ENCODE measurements around the gene TMA7. TPM values are rescaled to one million over a fixed set of nuclear protein-coding genes. Genes with fewer than 3 reads are reported as not detected.

The TMA7 gene
- total RNA-seq, 4 donors from 2014 or later, result 115 to 279 (median 192) TPM

GRCh38 chr3:48433472-48434118 is 6.5 kb upstream of the TMA7 start:
- H3K4me1 ChIP-seq, result peaks cover 12 to 44% (median 32%) of the 10 kb centered on the region in 4 donors
- no peaks in the 10 kb centered on the region for H3K36me3 ChIP-seq
- 30 to 63% methylated on average over 2 to 12 of the region's 12 CpGs for WGBS, 2 donors (ENCODE audit: low coverage in 1 of 2)
- peak overlapping the region in 1 of 4 donors; percentile 26 for H3K4me3 ChIP-seq
- TF ChIP-seq POLR2A (IDR thresholded peaks at IDR 0.05) (peak; percentile 50), EP300 (IDR thresholded peaks at IDR 0.05; ENCODE audit: low read depth) (no peak), POLR2AphosphoS5 (IDR thresholded peaks at IDR 0.05) (peak in 2 of 3 donors; percentile 72 to 84)
- H3K27me3 ChIP-seq, result no peaks in the 10 kb centered on the region
- DNase-seq, result peak; percentile 84
- intact Hi-C loops (cut with DNase I; ENCODE audit: low total_unique reads) (loop anchor here (10.0 kb wide), 1 partner anchor 159 kb away; no protein-coding TSS in a partner anchor), in situ Hi-C loops (cut with MboI; ENCODE audit: low pct_ligation_motif_present in 1 of 4, low pct_unique_long_range_greater_than_20kb in 1 of 4, low sequenced_read_pairs in 3 of 4) (loop anchor here in 1 of 4 donors (10.0 kb wide), 1 partner anchor 159 kb away; no protein-coding TSS in a partner anchor)
- peak overlapping the region; percentile 75 to 86 (median 80) for H3K27ac ChIP-seq
- no peaks in the 10 kb centered on the region for H3K9me3 ChIP-seq

GRCh38 chr3:48434591-48435222 is 5.3 kb upstream of the TMA7 start:
- H3K4me1 ChIP-seq, result peaks cover 19 to 54% (median 38%) of the 10 kb centered on the region in 4 donors
- peak; percentile 54 for DNase-seq
- WGBS, 2 donors (ENCODE audit: low coverage in 1 of 2), result 69% methylated on average over 15 of the region's 15 CpGs; no CpG with 5 or more reads in 1 of the 2 donors
- no peak overlapping the region for H3K4me3 ChIP-seq
- intact Hi-C loops (cut with DNase I; ENCODE audit: low total_unique reads) (loop anchor here (10.0 kb wide), 1 partner anchor 160 kb away; no protein-coding TSS in a partner anchor), in situ Hi-C loops (cut with MboI; ENCODE audit: low pct_ligation_motif_present in 1 of 4, low pct_unique_long_range_greater_than_20kb in 1 of 4, low sequenced_read_pairs in 3 of 4) (loop anchor here in 3 of 4 donors (5.0 to 10.0 kb wide), 4 partner anchors 32 to 162 kb away; no protein-coding TSS in a partner anchor)
- H3K27ac ChIP-seq, result peak overlapping the region; percentile 75 to 86 (median 80)
- H3K36me3 ChIP-seq, result no peaks in the 10 kb centered on the region
- H3K9me3 ChIP-seq, result no peaks in the 10 kb centered on the region
- TF ChIP-seq POLR2A (IDR thresholded peaks at IDR 0.05), result no peak
- TF ChIP-seq, protein P1, sequence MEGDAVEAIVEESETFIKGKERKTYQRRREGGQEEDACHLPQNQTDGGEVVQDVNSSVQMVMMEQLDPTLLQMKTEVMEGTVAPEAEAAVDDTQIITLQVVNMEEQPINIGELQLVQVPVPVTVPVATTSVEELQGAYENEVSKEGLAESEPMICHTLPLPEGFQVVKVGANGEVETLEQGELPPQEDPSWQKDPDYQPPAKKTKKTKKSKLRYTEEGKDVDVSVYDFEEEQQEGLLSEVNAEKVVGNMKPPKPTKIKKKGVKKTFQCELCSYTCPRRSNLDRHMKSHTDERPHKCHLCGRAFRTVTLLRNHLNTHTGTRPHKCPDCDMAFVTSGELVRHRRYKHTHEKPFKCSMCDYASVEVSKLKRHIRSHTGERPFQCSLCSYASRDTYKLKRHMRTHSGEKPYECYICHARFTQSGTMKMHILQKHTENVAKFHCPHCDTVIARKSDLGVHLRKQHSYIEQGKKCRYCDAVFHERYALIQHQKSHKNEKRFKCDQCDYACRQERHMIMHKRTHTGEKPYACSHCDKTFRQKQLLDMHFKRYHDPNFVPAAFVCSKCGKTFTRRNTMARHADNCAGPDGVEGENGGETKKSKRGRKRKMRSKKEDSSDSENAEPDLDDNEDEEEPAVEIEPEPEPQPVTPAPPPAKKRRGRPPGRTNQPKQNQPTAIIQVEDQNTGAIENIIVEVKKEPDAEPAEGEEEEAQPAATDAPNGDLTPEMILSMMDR (IDR thresholded peaks at IDR 0.05), result no peak
- no peak for TF ChIP-seq POLR2AphosphoS5 (IDR thresholded peaks at IDR 0.05)
- no peak for TF ChIP-seq EP300 (IDR thresholded peaks at IDR 0.05; ENCODE audit: low read depth)
- H3K27me3 ChIP-seq, result no peaks in the 10 kb centered on the region

DNA sequence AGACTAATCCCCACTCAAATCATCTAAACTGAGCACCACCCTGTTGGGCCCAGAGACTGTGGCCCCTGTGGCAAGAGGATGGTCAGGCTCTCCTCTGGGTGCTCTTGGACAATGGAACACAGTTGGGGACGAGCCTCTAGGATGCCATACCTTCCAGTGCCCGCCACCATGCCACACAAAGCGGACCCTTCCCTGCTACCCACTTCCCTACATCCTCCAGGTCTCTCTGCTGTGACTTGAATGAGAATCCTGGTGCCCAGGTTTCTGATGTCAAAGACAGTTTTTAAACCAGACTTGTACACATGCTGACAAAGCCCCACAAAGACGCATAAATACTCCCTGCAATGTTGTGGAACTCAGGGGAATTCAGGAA is 4.8 kb upstream of the TMA7 start:
- peaks cover 19 to 50% (median 34%) of the 10 kb centered on the region in 4 donors for H3K4me1 ChIP-seq
- in situ Hi-C loops (cut with MboI; ENCODE audit: low pct_ligation_motif_present in 1 of 4, low pct_unique_long_range_greater_than_20kb in 1 of 4, low sequenced_read_pairs in 3 of 4), result loop anchor here in 3 of 4 donors (5.0 to 10.0 kb wide), 4 partner anchors 33 to 163 kb away; no protein-coding TSS in a partner anchor
- intact Hi-C loops (cut with DNase I; ENCODE audit: low total_unique reads), result loop anchor here (10.0 kb wide), 1 partner anchor 160 kb away; no protein-coding TSS in a partner anchor
- H3K36me3 ChIP-seq, result no peaks in the 10 kb centered on the region
- H3K4me3 ChIP-seq, result no peak overlapping the region
- no peaks in the 10 kb centered on the region for H3K9me3 ChIP-seq
- no peaks in the 10 kb centered on the region for H3K27me3 ChIP-seq
- H3K27ac ChIP-seq, result peak overlapping the region; percentile 10 to 81 (median 66)
- 86% methylated on average over 4 of the region's 4 CpGs; no CpG with 5 or more reads in 1 of the 2 donors for WGBS, 2 donors (ENCODE audit: low coverage in 1 of 2)
- DNase-seq, result no peak
- TF ChIP-seq, protein P1 (IDR thresholded peaks at IDR 0.05), result no peak
- no peak for TF ChIP-seq POLR2A (IDR thresholded peaks at IDR 0.05)
- TF ChIP-seq POLR2AphosphoS5 (IDR thresholded peaks at IDR 0.05), result no peak
- no peak for TF ChIP-seq EP300 (IDR thresholded peaks at IDR 0.05; ENCODE audit: low read depth)

DNA sequence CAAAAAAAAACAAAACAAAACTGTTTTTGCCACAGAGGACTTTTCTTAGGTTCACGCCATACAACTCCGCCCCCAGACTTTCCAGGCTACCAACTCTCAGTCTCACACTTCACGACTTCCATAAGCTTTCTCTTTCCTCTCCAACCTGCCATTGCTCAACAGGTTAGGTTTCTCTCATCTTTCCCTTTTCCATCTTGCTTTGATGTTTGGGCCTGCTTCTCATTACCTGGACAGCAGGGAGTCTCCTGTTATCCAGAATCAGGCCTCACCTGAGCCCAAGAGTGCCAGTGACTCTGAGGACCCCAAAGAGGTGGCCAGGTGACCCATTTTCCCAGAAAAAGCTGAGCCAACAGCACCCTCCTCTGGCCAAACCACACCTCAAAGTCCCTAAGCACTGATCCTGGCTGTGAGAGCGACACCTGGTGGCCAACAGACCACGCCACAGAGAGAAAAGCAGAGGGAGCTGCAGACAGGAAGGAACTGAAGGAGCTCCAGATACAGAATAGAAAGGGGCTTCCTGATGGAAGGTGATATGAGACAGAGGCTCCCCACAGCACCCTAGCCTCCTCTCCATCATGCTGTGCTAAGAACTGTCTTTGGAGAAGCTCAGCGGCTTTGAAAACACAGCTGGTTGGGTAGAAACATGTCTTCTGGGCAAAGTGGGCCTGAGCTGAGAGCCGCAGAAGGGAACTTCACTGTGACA is 4.1 kb upstream of the TMA7 start:
- TF ChIP-seq EP300 (IDR thresholded peaks at IDR 0.05; ENCODE audit: low read depth) (no peak), POLR2A (IDR thresholded peaks at IDR 0.05) (no peak), POLR2AphosphoS5 (IDR thresholded peaks at IDR 0.05) (peak in 1 of 3 donors; percentile 8)
- TF ChIP-seq, protein P1 (IDR thresholded peaks at IDR 0.05), result peak; percentile 98 to 100 (median 100)
- DNase-seq, result peak; percentile 91
- Histone ChIP-seq H3K27ac (peak overlapping the region; percentile 10 to 81 (median 66)), H3K36me3 (no peaks in the 10 kb centered on the region), H3K27me3 (no peaks in the 10 kb centered on the region), H3K4me3 (no peak overlapping the region), H3K4me1 (peaks cover 19 to 45% (median 32%) of the 10 kb centered on the region in 4 donors), H3K9me3 (no peaks in the 10 kb centered on the region)
- in situ Hi-C loops (cut with MboI; ENCODE audit: low pct_ligation_motif_present in 1 of 4, low pct_unique_long_range_greater_than_20kb in 1 of 4, low sequenced_read_pairs in 3 of 4), result loop anchor here in 3 of 4 donors (5.0 to 10.0 kb wide), 4 partner anchors 34 to 164 kb away; no protein-coding TSS in a partner anchor
- WGBS, 2 donors (ENCODE audit: low coverage in 1 of 2), result 42 to 77% methylated on average over 3 to 7 of the region's 7 CpGs
- intact Hi-C loops (cut with DNase I; ENCODE audit: low total_unique reads), result loop anchor here (2.0 to 10.0 kb wide), 2 partner anchors 35 to 161 kb away; no protein-coding TSS in a partner anchor
